Measurements from ENCODE around the gene COMMD7.
"Not testable (repeated sequence)": the region's sequence is repeated elsewhere in the genome, so short reads cannot be mapped to it uniquely, and the experiment has no call there.

The COMMD7 gene

DNA sequence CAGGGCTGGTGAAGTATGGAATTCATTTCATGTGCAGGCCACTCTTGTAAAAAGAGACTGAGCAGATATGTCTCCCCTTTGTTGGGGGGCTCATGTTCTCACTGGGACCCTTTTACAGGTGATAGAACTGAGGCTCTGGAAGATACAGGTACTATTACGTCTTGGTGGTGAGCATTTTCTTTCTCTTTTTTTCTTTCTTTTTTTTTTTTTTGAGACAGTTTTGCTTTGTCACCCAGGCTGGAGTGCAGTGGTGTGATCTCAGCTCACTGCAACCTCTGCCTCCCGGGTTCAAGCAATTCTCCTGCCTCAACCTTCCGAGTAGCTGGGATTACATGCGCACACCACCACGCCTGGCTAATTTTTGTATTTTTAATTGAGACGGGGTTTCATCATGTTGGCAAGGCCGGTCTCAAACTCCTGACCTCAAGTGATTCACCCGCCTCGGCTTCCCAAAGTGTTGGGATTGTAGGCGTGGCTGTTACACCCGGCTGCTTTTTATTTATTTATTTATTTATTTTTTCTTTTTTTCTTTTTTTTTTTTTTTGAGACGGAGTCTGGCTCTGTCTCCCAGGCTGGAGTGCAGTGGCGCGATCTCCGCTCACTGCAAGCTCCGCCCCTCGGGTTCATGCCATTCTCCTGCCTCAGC, 22.1 kb upstream of the COMMD7 start:
- not testable (repeated sequence) for DNase-seq

DNA sequence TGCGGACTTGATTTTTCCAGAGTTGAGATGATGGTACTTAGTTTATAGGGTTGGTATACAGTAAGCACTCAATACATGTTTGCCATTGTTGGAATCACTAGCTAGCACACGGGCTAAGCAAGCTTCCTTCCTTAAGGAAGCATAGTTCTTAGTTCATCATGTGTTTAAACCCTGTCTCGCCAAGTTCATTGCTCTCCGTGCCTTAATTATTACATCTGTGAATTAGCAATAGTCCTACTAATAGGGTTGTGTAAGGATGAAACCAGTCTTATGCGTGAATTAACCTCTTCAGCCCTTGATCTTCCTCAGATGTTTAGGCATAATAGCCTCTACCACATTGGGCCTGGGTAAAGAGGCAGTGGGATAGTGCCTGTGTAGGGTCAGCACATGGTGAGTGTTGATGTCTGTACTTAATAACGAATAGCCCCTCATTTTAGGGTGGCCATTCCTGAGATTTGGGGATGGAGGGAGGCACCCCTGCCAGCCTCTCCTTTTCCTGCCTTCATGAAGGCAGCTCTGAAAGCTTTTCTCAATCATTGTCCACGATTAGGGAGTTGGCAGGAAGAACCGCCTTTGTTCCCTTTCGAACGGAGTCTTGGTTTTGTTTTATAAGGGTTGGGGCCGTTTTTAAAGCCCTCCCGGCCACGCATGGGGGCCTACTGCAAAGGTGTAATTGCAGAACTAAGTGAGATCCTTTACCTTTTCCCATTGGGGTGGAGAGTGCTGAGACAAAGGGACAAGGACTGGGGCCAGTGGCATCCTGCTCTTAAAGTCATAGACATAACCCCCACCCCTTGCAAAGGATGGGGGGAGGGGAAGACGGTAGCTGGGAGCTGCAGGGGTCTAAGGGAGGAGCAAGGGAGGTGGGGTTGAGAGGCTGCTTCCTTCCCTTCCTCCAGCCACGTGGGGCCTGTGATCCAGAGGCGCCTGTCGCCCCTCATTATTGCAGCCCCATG, 21.0 kb upstream of the COMMD7 start:
- no peak for DNase-seq

DNA sequence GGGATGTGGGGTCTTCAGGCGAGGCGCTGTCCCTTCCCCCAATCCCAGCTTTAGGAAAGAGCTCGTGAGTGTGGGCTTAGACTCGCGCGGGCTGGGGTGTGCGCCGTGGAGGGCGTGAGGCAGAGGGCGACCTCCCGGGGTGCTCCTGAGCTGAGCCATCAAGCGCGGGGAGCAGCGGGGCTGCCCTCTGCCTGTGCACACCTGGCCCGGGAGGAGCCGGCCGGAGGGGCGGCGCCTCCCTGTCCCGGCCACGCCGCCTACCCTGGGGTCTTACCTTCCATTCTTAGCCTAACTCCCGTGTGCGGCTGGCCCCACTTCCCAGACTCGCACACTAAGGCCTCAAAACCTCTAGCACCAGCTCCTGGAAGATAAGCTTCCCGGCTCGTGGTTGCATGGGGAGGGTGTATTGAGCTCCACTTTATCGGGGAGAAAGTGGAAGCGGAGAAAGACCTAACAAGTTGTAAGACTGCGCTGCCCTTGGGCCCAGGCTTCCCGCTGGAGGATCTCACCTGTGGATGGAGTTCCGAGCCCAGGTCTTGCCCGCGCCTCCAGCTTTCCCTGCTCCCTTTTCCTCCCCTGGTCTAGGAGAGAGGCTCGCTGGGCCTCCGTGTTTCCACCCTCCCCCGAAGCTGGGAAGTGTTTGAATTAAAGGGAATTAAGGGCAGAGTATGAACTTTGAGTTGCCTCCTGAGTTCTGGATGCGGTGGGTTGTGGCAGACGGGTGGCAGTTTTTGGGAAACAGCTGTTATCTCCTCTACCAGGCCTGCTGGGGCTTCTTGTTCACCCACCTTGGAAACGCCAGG, 20.1 kb upstream of the COMMD7 start:
- no peak for DNase-seq

DNA sequence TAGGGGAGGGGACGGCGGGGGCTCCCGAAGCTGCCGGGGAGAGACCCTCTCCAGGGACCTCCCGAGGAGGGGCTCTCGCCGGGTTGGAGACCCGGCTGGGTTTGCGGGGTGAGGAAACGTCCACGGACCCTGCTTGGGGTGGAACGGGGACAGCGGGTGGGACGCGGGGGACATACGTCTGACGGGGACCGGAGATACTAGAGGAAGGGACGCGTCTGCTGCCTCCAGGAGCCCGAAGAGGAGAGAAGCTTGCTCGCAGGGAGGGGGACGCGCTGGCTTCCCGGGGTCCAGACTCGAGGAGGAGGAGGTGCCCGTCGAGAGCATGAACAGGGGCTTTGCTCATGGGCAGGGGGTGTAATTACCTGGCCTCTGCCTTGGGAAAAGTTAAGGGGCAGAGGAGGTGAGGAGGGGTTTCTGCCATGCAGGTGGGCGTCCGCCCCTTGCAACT, 19.5 kb upstream of the COMMD7 start:
- peak in 1 of 5 donors; percentile 14 for DNase-seq

DNA sequence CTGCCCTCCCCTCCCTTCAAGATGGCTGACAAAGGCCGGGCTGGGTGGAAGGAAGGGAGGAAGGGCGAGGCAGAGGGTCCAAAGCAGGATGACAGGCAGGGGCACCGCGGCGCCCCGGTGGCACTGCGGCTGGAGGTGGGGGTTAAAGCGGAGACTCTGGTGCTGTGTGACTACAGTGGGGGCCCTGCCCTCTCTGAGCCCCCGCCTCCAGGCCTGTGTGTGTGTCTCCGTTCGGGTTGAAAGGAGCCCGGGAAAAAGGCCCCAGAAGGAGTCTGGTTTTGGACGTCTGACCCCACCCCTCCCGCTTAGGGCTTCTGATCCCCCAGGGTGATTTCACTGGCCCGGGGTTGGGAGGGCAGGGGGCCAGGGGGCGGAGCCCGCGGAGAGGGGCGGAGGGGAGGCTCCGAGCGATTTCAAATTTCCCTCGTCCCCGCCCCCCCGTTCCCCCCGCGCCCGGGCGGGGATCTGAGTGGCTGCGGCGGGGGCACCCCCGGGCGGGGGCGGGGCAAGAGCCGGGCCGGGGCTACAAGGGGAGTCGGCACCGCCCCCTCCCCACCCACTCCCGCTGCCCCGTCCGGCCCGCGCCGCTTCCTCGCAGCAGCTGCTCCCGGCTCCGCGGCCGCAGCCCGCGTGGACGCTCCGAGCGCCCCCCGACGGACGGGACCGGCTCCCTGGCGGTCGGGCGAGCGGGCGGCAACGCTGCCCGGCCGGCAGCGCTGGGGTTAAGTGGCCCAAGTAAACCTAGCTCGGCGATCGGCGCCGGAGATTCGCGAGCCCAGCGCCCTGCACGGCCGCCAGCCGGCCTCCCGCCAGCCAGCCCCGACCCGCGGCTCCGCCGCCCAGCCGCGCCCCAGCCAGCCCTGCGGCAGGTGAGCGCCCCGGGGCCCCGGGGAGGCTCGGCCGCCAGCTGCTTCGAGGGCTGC, 18.8 kb upstream of the COMMD7 start, which contains the start of gene DNMT3B:
Gene DNMT3B, plus strand, starts transcription at position 555 of the 923 bp plus-strand sequence. CDS start 17,939 bp downstream, outside the sequence.
- DNase-seq: peak; percentile 57 to 65 (median 59)

DNA sequence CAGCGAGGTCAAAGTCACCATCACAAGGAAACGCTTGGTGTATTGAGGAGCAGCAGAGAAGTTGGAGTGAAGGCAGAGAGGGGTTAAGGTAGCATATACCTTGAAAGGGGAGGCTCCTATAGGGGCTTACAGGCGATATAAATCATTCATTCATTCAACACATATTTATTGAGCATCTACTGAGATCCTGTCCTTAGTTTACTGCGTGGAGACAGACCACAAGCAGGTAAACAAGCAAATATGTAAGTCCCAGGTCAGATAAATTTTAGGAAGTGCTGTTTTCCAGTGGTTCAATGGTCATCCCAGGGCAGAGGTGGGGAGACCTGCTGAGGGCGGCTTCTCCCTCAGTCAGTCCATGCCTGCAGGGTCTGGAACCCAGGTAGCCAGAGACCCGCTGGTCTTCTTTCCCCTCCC, 18.2 kb upstream of the COMMD7 start:
- no peak for DNase-seq

DNA sequence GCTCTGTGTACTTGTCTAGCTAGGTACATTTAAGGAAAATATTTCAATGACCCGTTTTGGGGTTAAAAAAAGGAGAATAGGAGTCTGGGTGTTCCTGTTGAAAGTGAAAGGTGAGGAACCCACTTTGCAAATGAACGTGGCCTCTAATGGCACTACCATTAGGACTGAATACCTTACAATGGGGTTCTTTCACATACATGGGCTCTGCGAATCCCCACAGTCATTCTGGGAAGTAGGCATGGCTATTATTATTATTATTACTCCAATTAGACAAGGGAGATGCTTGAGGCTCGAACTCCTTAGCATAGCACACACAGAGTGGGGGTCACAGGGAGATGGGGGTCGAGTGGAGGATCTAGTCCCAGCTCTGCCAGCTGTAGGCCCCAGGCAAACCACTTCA, 12.9 kb upstream of the COMMD7 start:
- DNase-seq: no peak

DNA sequence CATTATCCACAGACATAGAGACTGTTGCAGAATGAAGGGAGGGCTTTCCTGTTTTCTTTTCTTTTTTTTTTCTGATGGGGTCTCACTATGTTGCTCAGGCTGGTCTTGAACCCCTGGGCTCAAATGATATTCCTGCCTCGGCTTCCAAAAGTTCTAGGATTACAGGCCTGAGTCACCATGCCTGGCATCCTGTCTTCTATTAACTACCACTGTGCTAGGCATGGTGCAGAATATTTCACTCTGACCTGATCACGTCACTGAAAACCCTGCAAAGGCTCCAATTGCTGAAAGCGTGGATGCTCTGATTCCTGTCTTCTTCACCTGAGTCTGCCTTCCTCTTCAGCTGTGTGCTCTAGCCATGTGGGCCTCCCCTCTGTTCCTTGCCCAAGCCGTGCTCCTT, 10.5 kb upstream of the COMMD7 start:
- no peak for DNase-seq

DNA sequence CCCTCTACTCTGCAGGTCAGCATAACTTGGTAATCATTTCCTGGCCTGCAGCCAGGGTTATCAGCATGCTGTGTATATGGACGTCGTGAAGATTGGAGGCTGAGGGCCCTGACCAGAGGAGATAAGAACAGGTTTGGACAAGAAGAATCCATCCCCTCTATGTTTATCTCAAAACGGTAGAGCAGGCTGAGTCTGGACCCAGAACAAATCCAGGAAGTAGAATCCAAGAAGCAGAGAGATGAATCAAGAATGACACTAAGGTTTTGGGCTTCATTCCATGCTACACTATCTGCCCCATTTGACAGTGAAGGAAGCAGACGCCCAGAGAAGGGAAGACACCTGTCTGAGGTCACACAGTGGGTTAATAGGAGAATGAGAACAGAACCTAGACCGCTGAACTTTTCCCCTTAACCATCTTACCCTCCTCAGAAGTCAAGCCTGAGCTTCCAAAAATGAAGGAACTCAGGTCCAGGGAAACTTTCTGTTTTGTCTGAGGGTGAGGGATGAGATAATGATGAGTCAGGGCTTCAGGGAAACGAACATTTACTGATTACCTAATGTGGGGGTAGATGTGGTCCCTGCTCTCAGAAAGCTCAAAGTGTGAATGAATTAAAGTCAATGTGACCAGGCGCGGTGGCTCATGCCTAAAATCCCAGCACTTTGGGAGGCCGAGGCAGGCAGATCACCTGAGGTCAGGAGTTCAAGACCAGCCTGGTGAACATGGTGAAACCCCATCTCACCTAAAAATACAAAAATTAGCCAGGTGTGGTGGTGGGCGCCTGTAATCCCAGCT, 9.4 kb upstream of the COMMD7 start:
- DNase-seq: no peak

DNA sequence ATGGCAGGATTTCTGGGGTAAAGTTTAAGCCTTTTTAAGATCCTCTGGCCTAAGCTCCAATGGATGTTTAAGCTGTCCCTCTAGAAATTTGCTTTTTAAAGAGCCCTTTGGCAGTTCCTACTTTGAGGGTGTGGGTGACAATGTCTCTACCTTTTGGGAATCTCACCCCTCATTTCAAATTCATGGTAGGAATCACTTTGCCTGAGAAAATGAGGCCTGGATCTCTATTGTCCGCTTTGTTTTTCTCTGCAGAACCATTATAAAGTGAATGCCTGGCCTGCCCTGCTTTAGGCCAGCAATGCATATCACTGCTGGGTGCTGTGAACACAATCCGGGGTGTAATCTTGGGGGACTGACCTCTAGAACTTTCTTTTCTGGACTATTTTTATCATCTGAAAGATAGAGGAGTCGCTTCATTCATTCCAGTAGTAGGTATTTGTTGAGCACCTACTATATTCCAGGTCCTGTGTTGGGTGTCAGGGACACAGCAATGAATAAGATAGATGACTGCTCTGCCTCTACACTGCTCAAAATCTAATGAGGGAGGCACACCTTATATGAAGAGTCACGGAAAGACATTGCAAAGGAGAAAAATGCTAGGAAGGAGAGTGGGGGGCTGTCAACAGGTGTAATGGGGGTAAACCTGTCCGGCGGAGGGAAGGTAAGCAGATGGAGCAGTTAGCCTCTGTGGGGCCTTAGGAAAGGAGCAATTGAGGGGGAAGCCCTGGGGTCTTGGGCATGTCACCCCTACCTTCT, 8.6 kb upstream of the COMMD7 start:
- DNase-seq: no peak

DNA sequence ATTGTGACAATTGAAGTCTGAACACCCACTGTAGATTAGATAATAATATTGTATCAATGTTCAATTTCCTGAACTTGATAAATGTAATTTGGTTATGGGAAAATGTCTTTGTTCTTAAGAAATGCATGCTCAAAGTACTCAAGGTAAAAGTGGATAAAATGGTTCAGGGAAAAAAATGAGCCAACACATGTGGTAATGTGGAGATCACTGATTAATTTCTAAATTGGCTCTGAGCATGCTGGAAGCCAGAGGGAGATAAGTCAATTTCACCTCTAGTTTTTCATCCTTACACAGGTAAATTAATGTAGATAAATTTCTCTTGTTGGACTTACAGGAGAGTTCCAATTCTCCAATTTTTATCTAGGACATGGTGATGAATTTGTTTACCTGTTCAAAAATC, 8.0 kb upstream of the COMMD7 start:
- no peak for DNase-seq

DNA sequence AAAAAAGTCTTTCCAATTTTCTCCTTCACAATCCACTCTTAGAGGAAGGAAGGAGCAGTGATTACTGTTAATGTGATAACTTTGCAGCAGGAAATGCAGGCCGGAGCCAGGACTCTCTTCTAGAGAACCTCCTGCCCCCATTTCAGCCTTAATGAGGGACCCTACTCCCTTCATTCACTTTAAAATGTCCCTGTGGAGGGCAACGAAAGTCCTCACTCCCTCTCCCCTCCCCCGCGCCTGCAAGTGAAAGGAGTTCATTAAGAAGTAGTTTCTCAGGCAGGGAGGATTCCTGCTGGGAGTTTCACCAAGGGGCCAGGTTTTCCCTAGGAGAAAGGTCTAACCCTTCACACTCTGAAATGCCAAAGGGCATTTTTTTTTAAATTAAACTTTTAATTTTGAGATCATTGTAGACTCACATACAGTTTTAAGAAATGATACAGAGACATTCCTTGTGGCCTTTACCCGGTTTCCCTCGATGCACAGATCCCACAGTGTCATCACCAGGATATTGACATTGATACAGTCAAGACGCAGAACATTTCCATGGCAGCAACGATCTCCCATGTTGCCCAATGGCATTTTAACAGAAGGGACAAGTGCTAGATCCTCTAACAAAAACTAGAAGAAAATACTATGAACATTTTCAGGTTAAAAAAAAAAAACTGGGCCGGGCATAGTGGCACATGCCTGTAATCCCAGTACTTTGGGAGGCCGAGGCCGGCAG, 6.8 kb upstream of the COMMD7 start:
- no peak for DNase-seq

DNA sequence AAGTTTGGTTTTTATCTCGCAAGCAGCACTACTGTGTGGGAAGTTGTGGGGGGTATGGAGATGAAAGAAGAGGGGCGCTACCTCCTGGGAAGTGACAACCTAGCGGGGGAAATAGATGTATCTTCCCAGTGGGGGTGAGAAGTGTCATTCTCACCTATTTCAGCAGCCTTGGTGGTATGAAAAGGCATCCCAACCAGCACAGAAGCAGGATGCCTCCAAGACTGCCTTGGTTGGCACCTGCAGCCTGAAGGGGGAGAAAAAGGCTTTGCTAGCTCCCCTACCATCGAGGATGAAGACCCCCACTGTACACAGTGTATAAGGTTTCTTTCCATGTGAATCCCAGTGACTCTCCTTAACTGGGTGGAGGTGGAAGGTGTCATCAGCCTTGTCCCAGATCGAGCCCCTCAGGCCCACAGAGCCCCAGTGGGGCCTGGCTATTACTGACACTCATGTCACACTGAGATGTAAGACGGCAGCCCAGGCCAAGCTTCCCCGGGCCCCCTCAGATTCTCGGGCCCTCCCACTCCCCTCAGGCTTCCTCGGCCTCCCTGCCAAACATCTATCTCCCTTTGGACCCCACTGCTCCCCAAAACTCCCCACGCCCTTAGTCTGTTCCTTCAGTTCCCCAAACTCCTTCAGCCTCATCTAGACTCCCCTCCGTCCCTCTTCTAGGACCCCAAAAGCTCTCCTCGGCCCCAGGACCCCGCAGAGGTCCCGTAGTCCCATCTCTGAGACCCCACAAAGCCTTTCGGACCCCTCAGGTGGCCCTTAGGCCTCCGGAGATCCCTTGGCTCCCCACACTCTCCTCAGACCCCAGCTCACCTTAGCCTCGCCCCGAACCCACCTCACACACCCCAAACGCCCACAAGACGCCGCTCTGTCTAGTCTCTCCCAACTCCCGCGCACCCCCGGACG, 688 bp downstream of the COMMD7 start:
- peak in 1 of 5 donors; percentile 34 for DNase-seq

DNA sequence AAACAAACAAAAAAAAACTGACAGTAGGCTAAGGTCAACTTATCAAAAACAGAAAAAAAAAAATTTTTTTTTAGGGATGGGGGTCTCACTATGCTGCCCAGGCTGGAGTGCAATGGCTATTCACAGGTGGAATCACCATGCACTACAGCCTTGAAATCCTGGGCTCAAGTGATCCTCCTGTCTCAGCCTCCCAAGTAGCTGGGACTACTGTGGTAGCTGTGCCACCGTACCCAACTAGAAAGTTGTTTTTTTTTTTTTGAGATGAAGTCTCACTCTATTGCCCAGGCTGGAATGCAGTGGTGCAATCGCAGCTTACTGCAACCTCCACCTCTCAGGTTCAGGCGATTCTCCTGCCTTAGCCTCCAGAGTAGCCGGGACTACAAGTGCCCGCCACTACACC, 2.1 kb downstream of the COMMD7 start:
- no peak for DNase-seq

DNA sequence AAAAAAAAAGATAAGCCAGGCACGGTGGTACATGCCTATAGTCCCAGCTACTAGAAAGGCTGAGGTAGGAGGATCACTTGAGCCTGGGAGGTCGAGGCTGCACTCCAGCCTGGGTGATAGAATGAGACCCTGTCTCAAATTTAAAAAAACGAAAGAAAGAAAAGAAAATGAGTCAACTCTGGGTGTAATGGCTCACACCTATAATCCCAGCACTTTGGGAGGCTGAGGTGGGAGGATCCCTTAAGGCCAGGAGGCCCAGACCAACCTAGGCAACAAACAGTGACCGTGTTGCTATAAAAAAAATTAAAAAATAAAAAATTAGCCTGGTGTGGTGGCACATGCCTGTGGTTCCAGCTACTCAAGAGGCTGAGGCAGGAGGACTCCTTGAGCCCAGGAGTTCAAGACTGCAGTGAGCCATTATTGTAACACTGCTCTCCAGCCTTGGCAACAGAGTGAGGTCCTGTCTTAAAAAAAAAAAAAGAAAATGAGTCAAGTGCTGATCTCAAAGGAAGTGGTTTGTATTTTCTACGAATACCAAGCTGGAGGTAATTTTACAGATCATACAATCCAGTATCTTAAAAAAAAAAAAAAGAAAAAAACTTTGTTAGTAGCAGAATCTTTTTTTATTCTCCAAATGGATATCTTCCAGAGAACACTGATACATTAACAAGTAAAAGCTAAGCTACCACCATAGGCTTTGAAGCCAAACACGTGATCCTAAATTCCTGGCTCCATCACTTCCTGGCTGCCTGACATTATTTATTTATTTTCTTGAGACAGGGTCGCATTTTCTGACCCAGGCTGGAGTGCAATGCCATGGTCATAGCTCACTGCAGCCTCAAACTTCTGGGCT, 5.7 kb downstream of the COMMD7 start:
- peak in 2 of 5 donors; percentile 15 to 81 for DNase-seq

DNA sequence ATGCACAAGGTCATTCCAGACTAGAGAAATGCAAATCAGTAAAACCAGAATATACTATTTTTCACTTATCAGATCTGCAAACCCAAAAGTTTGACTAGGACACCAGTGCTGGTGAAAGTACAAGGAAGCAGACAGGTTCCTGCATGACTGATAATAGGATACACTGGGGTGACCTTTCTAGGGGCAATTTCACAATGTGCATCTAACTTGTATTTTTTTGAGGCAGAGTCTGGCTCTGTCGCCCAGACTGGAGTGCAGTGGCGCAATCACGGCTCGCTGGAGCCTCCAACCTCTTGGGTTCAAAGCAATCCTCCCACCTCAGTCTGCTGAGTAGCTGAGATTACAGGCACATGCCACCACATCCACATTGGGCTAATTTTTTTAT, 11.4 kb downstream of the COMMD7 start:
- peak in 1 of 5 donors; percentile 10 for DNase-seq

DNA sequence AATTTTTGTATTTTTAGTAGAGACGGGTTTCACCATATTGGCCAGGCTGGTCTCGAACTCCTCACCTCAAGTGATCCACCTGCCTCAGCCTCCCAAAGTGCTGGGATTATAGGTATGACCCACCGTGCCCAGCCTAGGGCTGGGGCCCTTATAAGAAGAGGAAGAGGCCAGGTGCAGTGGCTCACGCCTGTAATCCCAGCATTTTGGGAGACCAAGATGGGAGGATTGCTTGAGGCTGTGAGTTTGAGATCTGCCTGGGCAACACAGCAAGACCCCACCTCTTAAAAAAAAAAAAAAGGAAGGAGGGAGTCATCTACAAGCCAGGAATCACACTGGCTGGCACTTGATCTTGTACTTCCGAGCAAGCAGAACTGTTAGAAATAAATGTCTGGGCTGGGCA, 13.9 kb downstream of the COMMD7 start:
- not testable (repeated sequence) for DNase-seq

All from T-helper 1 cell (primary cell).